GM13977 (cell line): Measurements from ENCODE around the gene DYDC2.
"Not testable (repeated sequence)": the region's sequence is repeated elsewhere in the genome, so short reads cannot be mapped to it uniquely, and the experiment has no call there.

Experiments used
- DNase-seq: peaks from one replicate; pipeline ENCODE4 v3.0.0; 2012; ENCODE audit warnings: low spot score
- CTCF ChIP-seq: IDR thresholded peaks from 2 replicates; pipeline ENCODE4 v1.5.1; 2012; ENCODE audit warnings: mild to moderate bottlenecking, control low read depth; ENCODE audit not compliant: insufficient read depth; ENCODE audit errors: extremely low read depth, missing control alignments
- in situ Hi-C: fragments of 300-500 bp; cut with MboI; formaldehyde crosslinking; loops from one replicate; pipeline ENCODE4 v1.12.0; 2022; ENCODE audit warnings: low sequenced_read_pairs, low pct_unique_long_range_greater_than_20kb, mixed read lengths, inconsistent platforms; ENCODE audit not compliant: unreplicated experiment

Gene DYDC2

GRCh38 chr10:80413271-80413996 lies 56.9 kb downstream of the DYDC2 start:
- TF ChIP-seq CTCF: no peak
- no peak for DNase-seq
- in situ Hi-C loops: no loop called here

GRCh38 chr10:80414142-80414895 lies 57.7 kb downstream of the DYDC2 start:
- no peak for TF ChIP-seq CTCF
- in situ Hi-C loops: no loop called here
- no peak for DNase-seq

- in situ Hi-C loops: no loop called here
- no peak for DNase-seq
- no peak for TF ChIP-seq CTCF
Measured at GRCh38 chr10:80415734-80416478, 59.3 kb downstream of the DYDC2 start.

GRCh38 chr10:80416479-80417098 lies 60.0 kb downstream of the DYDC2 start:
- in situ Hi-C loops: no loop called here
- TF ChIP-seq CTCF: no peak
- no peak for DNase-seq

GRCh38 chr10:80417256-80417655 lies 60.7 kb downstream of the DYDC2 start:
- in situ Hi-C loops, DNase-seq: not testable (repeated sequence)
